ENCODE results near the gene ZFYVE28. TPM values are rescaled to one million over a fixed set of nuclear protein-coding genes. Genes with fewer than 3 reads are reported as not detected.

ZFYVE28 gene
- total RNA-seq, 3 donors from 2014 or later (not counting 1 experiment from before 2014, with no cell fraction given): 85.4 to 107 (median 104) TPM

- Mint-ChIP-seq H3K36me3 (peaks cover 8% of the 10 kb centered on the region), H3K27me3 (ENCODE audit: low read depth in 2 of 2) (no peaks in the 10 kb centered on the region), H3K27ac (no peak overlapping the region), H3K4me1 (peaks cover 0 to 4% of the 10 kb centered on the region in 2 donors), H3K9me3 (no peaks in the 10 kb centered on the region), H3K4me3 (no peak overlapping the region)
- ATAC-seq (no peak), DNase-seq (no peak)
- no peak overlapping the region for H3K4me3 ChIP-seq (ENCODE audit: low read length)
- no peaks in the 10 kb centered on the region for H3K4me1 ChIP-seq (ENCODE audit: control insufficient read depth, insufficient read depth, low read length)
- TF ChIP-seq, protein P1, sequence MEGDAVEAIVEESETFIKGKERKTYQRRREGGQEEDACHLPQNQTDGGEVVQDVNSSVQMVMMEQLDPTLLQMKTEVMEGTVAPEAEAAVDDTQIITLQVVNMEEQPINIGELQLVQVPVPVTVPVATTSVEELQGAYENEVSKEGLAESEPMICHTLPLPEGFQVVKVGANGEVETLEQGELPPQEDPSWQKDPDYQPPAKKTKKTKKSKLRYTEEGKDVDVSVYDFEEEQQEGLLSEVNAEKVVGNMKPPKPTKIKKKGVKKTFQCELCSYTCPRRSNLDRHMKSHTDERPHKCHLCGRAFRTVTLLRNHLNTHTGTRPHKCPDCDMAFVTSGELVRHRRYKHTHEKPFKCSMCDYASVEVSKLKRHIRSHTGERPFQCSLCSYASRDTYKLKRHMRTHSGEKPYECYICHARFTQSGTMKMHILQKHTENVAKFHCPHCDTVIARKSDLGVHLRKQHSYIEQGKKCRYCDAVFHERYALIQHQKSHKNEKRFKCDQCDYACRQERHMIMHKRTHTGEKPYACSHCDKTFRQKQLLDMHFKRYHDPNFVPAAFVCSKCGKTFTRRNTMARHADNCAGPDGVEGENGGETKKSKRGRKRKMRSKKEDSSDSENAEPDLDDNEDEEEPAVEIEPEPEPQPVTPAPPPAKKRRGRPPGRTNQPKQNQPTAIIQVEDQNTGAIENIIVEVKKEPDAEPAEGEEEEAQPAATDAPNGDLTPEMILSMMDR (IDR thresholded peaks at IDR 0.05): no peak
- no peaks in the 10 kb centered on the region for H3K27me3 ChIP-seq (ENCODE audit: control insufficient read depth, insufficient read depth, low read length)
- no peaks in the 10 kb centered on the region for H3K36me3 ChIP-seq (ENCODE audit: control insufficient read depth, insufficient read depth, low read length)
- no peak overlapping the region for H3K27ac ChIP-seq (ENCODE audit: low read length)
- 82% methylated on average over 11 of the region's 11 CpGs for WGBS (ENCODE audit: insufficient coverage)
- intact Hi-C loops (cut with micrococcal nuclease): no loop called here
- H3K9me3 ChIP-seq (ENCODE audit: control insufficient read depth, insufficient read depth, low read length): peaks cover 2% of the 10 kb centered on the region
Measured at GRCh38 chr4:2305766-2306501, 112.5 kb downstream of the ZFYVE28 start.

DNA sequence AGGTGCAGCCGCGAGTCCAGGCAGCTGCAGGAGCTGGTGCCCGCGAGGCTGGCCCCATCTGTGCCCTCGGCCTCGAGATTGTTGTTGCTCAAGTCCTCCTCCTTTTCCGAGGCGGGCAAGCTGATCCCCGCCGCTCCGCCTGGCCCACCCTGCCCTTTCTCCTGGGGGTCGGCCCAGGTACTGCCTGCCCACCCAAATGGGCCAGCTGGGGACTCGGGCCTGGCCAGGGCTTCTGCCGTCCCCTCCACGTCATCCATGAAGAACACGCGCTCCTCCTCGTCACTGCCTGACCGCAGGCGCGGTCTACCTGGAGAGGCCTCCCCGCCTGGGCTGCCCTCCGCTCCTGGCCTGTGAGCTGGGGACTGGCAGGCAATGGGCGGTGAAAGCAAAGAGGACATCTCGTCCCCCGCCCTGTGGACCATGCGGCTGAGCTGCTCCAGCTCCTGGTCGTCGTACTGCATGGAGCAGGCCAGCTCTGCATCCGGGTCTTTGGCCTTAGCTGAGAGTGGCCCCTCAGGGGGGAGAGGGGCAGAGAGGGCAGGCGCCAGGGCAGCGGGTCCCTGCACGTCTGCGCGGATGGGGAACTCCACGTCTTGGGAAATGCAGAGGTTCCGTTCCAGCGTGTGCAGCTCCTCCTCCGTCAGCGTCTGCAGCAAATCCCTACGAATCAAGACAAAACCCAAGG is 113.4 kb downstream of the ZFYVE28 start:
- Mint-ChIP-seq H3K27me3 (ENCODE audit: low read depth in 2 of 2) (no peaks in the 10 kb centered on the region), H3K4me1 (peaks cover 2 to 4% of the 10 kb centered on the region in 2 donors)

DNA sequence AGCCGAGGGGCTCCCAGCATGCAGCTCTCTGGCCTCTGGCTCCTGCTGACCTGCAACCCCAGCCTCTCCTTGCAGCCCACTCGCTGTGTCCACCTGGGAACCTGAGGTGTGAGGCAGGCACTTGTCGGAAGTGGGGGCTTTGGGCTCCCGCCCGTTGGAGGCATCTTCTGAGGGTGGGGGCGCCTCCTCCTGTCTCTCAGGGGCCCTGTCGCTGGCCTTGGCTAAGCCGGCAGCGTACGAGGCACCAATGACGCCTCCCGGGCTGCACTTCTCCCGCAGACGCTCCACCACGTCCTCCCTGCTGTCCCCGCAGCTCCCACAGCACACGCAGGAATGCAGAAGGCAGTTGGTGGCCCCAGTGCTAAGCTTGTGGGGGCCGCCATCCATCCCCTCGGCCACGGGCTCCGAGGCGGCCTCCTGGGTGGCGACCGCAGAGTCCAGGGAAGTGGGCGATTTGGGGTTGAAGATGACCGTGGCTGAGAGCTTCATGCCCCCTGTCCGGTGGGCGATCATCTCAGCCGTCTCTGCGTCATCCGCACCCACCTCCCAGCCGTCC is 114.0 kb downstream of the ZFYVE28 start:
- H3K36me3 ChIP-seq (ENCODE audit: control insufficient read depth, insufficient read depth, low read length): no peaks in the 10 kb centered on the region
- H3K9me3 ChIP-seq (ENCODE audit: control insufficient read depth, insufficient read depth, low read length): peaks cover 2% of the 10 kb centered on the region
- DNase-seq (no peak), ATAC-seq (no peak)
- no peaks in the 10 kb centered on the region for H3K27me3 ChIP-seq (ENCODE audit: control insufficient read depth, insufficient read depth, low read length)
- 95% methylated on average over 32 of the region's 32 CpGs for WGBS (ENCODE audit: insufficient coverage)
- Mint-ChIP-seq H3K36me3 (peaks cover 14% of the 10 kb centered on the region), H3K27ac (no peak overlapping the region), H3K9me3 (no peaks in the 10 kb centered on the region), H3K4me1 (peaks cover 4 to 6% of the 10 kb centered on the region in 2 donors), H3K4me3 (no peak overlapping the region), H3K27me3 (ENCODE audit: low read depth in 2 of 2) (no peaks in the 10 kb centered on the region)
- intact Hi-C loops (cut with micrococcal nuclease): no loop called here
- H3K4me1 ChIP-seq (ENCODE audit: control insufficient read depth, insufficient read depth, low read length): no peaks in the 10 kb centered on the region
- H3K4me3 ChIP-seq (ENCODE audit: low read length): no peak overlapping the region
- H3K27ac ChIP-seq (ENCODE audit: low read length): no peak overlapping the region
- TF ChIP-seq, protein P1 (IDR thresholded peaks at IDR 0.05): no peak

More for the DNA sequence above, 113.4 kb downstream of the ZFYVE28 start:
- DNase-seq (no peak), ATAC-seq (no peak)
- Mint-ChIP-seq H3K4me3 (no peak overlapping the region), H3K36me3 (peaks cover 11% of the 10 kb centered on the region), H3K9me3 (no peaks in the 10 kb centered on the region), H3K27ac (no peak overlapping the region)
- Histone ChIP-seq H3K36me3 (ENCODE audit: control insufficient read depth, insufficient read depth, low read length) (no peaks in the 10 kb centered on the region), H3K4me3 (ENCODE audit: low read length) (no peak overlapping the region), H3K27me3 (ENCODE audit: control insufficient read depth, insufficient read depth, low read length) (no peaks in the 10 kb centered on the region), H3K4me1 (ENCODE audit: control insufficient read depth, insufficient read depth, low read length) (no peaks in the 10 kb centered on the region), H3K27ac (ENCODE audit: low read length) (no peak overlapping the region), H3K9me3 (ENCODE audit: control insufficient read depth, insufficient read depth, low read length) (peaks cover 2% of the 10 kb centered on the region)
- 96% methylated on average over 41 of the region's 41 CpGs for WGBS (ENCODE audit: insufficient coverage)
- intact Hi-C loops (cut with micrococcal nuclease): no loop called here
- TF ChIP-seq, protein P1 (IDR thresholded peaks at IDR 0.05): no peak

All from natural killer cell (primary cell).